Measurements from ENCODE around the gene HTRA3.

Gene HTRA3

DNA sequence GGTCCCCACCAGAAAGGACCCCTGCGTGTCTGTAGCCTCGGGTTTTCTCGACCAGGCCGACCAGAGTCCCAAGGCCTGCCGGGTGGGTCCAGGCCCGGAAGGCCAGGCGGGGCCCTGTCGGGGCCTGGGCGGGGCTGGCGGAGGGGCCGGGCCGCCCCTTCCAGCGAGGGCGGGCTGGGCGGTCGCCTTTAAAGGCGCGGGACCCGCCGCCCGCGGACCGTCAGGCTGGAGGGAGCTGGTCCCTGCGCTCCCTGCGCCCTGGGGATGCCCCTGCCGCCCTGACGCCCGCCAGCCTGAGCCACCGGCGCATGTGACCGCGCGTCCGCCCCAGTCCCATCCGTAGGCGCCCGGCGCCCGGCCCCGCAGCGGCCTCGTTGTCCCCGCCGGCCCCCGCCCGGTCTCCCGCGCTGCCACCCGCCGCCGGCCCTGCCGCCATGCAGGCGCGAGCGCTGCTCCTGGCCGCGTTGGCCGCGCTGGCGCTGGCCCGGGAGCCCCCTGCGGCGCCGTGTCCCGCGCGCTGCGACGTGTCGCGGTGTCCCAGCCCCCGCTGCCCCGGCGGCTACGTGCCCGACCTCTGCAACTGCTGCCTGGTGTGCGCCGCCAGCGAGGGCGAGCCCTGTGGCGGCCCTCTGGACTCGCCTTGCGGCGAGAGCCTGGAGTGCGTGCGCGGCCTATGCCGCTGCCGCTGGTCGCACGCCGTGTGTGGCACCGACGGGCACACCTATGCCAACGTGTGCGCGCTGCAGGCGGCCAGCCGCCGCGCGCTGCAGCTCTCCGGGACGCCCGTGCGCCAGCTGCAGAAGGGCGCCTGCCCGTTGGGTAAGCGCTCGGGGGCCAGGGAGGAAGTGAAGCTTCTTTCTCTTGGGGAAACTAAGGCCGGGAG lies at the start of gene HTRA3:
HTRA3 (plus strand) TSS at position 220 of the 883 bp plus-strand sequence; CDS start at position 435, 215 bp downstream.
- TF ChIP-seq, protein P1, sequence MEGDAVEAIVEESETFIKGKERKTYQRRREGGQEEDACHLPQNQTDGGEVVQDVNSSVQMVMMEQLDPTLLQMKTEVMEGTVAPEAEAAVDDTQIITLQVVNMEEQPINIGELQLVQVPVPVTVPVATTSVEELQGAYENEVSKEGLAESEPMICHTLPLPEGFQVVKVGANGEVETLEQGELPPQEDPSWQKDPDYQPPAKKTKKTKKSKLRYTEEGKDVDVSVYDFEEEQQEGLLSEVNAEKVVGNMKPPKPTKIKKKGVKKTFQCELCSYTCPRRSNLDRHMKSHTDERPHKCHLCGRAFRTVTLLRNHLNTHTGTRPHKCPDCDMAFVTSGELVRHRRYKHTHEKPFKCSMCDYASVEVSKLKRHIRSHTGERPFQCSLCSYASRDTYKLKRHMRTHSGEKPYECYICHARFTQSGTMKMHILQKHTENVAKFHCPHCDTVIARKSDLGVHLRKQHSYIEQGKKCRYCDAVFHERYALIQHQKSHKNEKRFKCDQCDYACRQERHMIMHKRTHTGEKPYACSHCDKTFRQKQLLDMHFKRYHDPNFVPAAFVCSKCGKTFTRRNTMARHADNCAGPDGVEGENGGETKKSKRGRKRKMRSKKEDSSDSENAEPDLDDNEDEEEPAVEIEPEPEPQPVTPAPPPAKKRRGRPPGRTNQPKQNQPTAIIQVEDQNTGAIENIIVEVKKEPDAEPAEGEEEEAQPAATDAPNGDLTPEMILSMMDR (IDR thresholded peaks at IDR 0.05; ENCODE audit: low read depth, low read length, missing control alignments) = no peak
- DNase-seq (ENCODE audit: extremely low read depth, low read depth) = no peak
- peak within 1 kb of the TSS; percentile 36 for H3K4me3 ChIP-seq (replicated peaks; ENCODE audit: low read depth, low read length)

- H3K4me3 ChIP-seq (replicated peaks; ENCODE audit: low read depth, low read length) = no peak overlapping the region
- DNase-seq (ENCODE audit: extremely low read depth, low read depth) = no peak
- TF ChIP-seq, protein P1 (IDR thresholded peaks at IDR 0.05; ENCODE audit: low read depth, low read length, missing control alignments) = no peak
Observed at GRCh38 chr4:8220661-8221450, 48.7 kb upstream of the HTRA3 start.

GRCh38 chr4:8221476-8221875 lies 48.1 kb upstream of the HTRA3 start:
- TF ChIP-seq, protein P1 (IDR thresholded peaks at IDR 0.05; ENCODE audit: low read depth, low read length, missing control alignments) = no peak
- peak; percentile 57 for DNase-seq (ENCODE audit: extremely low read depth, low read depth)
- no peak overlapping the region for H3K4me3 ChIP-seq (replicated peaks; ENCODE audit: low read depth, low read length)

DNA sequence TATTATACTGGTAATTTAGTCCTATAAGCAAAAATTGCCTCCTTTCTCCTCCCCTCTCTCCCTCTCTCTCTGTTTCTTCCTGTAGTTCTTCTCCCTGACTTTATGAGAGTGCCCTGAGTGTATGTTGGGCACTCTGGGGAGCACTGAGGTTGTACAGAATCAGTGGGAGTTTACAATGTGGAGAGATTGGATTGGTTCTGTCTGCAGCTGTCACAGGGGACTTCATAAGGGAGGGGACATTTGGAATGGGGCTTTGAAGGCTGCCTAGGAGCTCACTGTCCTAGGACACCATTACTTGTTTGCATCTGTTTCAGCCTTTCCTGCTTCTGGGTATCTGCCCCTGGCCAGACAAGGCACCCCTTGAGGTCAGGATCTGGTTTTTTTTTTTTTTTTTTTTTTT lies 47.6 kb upstream of the HTRA3 start:
- no peak overlapping the region for H3K4me3 ChIP-seq (replicated peaks; ENCODE audit: low read depth, low read length)
- DNase-seq (ENCODE audit: extremely low read depth, low read depth) = no peak
- TF ChIP-seq, protein P1 (IDR thresholded peaks at IDR 0.05; ENCODE audit: low read depth, low read length, missing control alignments) = no peak

DNA sequence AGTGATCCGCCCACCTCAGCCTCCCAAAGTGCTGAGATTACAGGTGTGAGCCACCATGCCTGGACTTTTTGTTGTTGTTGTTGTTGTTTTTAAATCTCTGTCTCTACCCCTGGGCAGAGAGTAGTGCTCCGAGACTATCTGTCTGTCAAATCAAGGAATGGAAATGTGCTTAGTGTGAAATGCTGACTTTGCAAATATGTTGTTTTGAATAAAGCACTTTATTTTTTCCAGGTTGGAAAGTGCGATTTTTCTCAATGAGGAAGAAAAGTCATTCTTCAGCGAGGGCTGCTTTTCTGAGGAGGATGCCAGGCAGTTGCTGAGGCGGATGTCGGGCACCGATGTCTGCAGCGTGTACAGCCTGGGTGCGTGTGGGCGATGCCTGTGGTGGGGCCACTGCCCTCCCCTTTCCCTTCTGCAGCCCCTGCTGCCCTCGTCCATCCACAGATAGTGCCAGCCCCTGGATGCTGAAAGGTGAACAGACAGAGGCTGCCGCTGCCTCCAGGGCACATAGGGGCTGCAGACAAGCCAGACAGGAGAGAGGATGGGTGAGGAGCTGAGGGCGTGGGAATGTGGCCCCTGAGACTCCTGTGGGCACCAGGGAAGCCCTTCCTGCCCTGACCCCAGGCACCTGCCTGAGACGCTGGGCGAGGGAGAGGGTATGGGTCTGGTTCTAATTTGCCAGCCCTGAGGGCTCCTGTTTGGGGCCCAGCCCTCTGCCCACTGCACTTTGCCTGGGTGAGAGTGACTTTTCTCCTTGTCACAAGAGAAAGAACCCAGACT lies 46.8 kb upstream of the HTRA3 start:
- DNase-seq (ENCODE audit: extremely low read depth, low read depth) = no peak
- TF ChIP-seq, protein P1 (IDR thresholded peaks at IDR 0.05; ENCODE audit: low read depth, low read length, missing control alignments) = no peak
- H3K4me3 ChIP-seq (replicated peaks; ENCODE audit: low read depth, low read length) = no peak overlapping the region

DNA sequence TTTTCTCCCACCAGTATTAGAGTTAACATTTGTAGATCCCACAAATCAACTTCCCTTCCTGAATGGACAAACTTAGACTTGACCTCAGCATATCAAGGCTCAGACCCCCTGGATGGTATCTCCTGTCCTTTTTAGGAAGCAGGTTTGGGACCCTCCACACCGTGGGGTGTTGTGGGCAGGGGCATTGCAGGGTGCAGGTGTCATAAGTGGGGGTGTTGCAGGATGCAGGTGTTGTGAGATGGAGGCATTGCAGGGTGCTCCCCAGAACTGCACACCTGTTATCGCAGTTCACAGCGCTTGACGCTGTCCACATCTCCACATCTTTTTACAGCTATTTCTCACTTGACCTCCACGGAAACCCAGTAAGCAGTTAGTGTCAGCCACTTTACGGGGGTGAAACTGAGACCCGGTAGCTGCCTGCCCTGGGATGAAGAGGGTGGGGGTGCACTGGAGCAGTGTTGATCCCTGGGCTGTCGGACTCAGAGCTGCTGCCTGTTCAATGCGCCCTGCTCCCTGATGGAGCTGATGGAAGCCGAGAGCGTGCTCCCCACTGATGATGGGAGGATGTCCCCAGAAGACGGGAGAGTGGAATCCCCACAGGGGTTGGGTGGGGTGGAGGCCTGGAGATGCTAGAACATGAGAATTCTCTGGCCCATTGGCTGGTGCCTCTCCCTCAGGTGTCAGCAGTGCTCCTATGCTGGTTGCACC lies 45.1 kb upstream of the HTRA3 start:
- TF ChIP-seq, protein P1 (IDR thresholded peaks at IDR 0.05; ENCODE audit: low read depth, low read length, missing control alignments) = no peak
- H3K4me3 ChIP-seq (replicated peaks; ENCODE audit: low read depth, low read length) = no peak overlapping the region
- no peak for DNase-seq (ENCODE audit: extremely low read depth, low read depth)

All from HFF-Myc (cell line).